ENCODE results near the gene PITPNB.

PITPNB gene

GRCh38 chr22:27859336-27859735, 59.7 kb downstream of the PITPNB start:
- no peak for DNase-seq (ENCODE audit: low read depth)

GRCh38 chr22:27858626-27859025, 60.4 kb downstream of the PITPNB start:
- DNase-seq (ENCODE audit: low read depth): no peak

- DNase-seq (ENCODE audit: low read depth): no peak
Measured at GRCh38 chr22:27857443-27857842, 61.6 kb downstream of the PITPNB start.

GRCh38 chr22:27856386-27856785, 62.7 kb downstream of the PITPNB start:
- DNase-seq (ENCODE audit: low read depth): no peak

- no peak for DNase-seq (ENCODE audit: low read depth)
Measured at GRCh38 chr22:27853424-27853823, 65.6 kb downstream of the PITPNB start.

- no peak for DNase-seq (ENCODE audit: low read depth)
Measured at GRCh38 chr22:27851974-27852746, 66.9 kb downstream of the PITPNB start.

- no peak for DNase-seq (ENCODE audit: low read depth)
Measured at GRCh38 chr22:27850000-27850521, 69.0 kb downstream of the PITPNB start.

GRCh38 chr22:27848005-27848404, 71.1 kb downstream of the PITPNB start:
- no peak for DNase-seq (ENCODE audit: low read depth)

- no peak for DNase-seq (ENCODE audit: low read depth)
Measured at GRCh38 chr22:27846910-27847309, 72.1 kb downstream of the PITPNB start.

- no peak for DNase-seq (ENCODE audit: low read depth)
Measured at GRCh38 chr22:27846248-27846757, 72.8 kb downstream of the PITPNB start.

- DNase-seq (ENCODE audit: low read depth): no peak
Measured at GRCh38 chr22:27845644-27846043, 73.4 kb downstream of the PITPNB start.

- DNase-seq (ENCODE audit: low read depth): no peak
Measured at GRCh38 chr22:27844656-27845591, 74.1 kb downstream of the PITPNB start.

GRCh38 chr22:27844256-27844655, 74.8 kb downstream of the PITPNB start:
- DNase-seq (ENCODE audit: low read depth): no peak

GRCh38 chr22:27843441-27843840, 75.6 kb downstream of the PITPNB start:
- no peak for DNase-seq (ENCODE audit: low read depth)

- no peak for DNase-seq (ENCODE audit: low read depth)
Measured at GRCh38 chr22:27842669-27843431, 76.2 kb downstream of the PITPNB start.

GRCh38 chr22:27842201-27842600, 76.9 kb downstream of the PITPNB start:
- no peak for DNase-seq (ENCODE audit: low read depth)

- DNase-seq (ENCODE audit: low read depth): no peak
Measured at GRCh38 chr22:27840436-27840835, 78.6 kb downstream of the PITPNB start.

- DNase-seq (ENCODE audit: low read depth): no peak
Measured at GRCh38 chr22:27839057-27839660, 79.9 kb downstream of the PITPNB start.

- no peak for DNase-seq (ENCODE audit: low read depth)
Measured at GRCh38 chr22:27836181-27836580, 82.9 kb downstream of the PITPNB start.

GRCh38 chr22:27835446-27835845, 83.6 kb downstream of the PITPNB start:
- DNase-seq (ENCODE audit: low read depth): no peak

All from non-pigmented ciliary epithelial cell (primary cell).